Measurements from ENCODE around the gene OSM.

DNA sequence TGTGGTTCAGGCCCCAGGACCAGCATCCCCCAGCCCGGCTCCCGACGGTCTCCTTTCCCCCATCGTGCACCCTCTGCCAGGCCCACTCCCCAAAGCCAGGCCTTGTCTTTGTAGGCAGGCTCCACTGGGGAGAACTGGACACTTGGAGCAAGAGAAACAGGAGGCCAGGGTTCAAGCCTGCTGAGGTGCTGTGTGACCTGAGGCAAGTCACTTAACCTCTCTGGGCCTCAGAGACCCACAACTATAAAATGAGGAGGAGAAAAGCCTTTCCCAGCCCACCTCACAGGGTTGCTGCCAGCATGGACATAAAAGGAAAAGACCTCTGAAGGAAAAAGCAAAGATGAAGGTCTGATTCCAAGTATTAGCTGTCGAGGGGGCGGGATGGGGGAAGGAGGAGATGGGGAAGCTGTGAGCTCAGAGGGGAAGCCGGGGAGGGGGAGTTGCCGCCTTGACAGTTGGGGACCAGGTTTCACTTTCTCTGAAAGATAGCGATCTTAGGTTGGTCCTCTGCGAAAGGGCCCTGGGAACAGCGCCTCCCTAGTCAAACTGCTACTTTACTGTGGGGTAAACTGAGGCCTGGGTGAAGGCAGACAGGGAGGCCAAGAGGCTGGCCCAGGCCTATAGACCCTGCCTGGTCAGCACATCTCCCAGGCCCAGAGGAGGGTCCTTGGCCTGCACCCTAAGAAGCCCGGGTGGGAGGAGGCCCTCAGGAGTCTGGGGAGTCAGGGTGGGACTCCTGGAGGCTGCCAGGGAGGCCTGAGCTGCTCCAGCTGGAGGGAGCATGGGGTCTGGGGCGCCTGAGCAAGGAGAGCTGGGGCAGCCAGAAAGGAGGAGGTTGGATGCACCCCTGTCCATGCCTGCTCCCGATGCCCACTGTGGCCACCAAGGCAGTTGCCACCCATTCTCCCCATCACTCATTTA, 991 bp upstream of the OSM start:
- TF ChIP-seq POLR2A (IDR thresholded peaks at IDR 0.05; ENCODE audit: low read depth, low read length), result no peak
- TF ChIP-seq POLR2AphosphoS5 (IDR thresholded peaks at IDR 0.05; ENCODE audit: low read depth, low read length), result no peak
- TF ChIP-seq TAF1 (IDR thresholded peaks at IDR 0.05; ENCODE audit: borderline replicate concordance, low read depth, low read length), result no peak

Measured in GM12892 (cell line).